ENCODE data around the gene TMEM270. TPM values are rescaled to one million over a fixed set of nuclear protein-coding genes. Genes with fewer than 3 reads are reported as not detected.

TMEM270 gene
- polyA plus RNA-seq, 1 experiment = not detected

GRCh38 chr7:73909051-73909941 is 48.3 kb downstream of the TMEM270 start:
- Histone ChIP-seq H3K9me3 (ENCODE audit: control insufficient read depth, insufficient read depth, low read length) (no peaks in the 10 kb centered on the region), H3K27me3 (ENCODE audit: control insufficient read depth, insufficient read depth, low read length) (peaks cover 3% of the 10 kb centered on the region), H3K4me3 (ENCODE audit: low read depth, low read length) (no peak overlapping the region), H3K27ac (ENCODE audit: low read depth, low read length) (no peak overlapping the region)
- ChIA-PET POLR2A (no interaction called here), CTCF (no interaction called here)
- DNase-seq (ENCODE audit: low read depth, low spot score) = no peak
- TF ChIP-seq CTCF (IDR thresholded peaks at IDR 0.05; ENCODE audit: low read depth, low read length) = no peak

DNA sequence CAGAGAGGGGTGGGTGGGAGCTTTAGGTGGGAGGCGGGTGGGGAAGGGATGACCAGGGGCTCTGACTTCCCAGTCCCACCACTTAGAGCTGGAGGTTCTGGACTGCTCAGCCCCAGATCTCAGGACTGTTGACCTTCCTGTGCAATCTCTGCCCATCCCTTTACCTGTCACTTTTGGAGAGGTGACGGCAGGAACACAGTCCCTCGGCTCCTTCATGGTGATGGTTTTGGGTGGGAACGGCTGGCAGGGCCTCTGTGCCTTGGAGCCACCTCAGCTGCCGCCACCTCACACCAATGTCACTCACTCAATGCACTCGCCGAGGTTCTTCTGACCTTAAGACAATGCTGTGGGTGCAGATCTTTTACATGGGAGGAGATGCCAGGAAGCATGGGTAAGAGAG is 49.0 kb downstream of the TMEM270 start:
- no peaks in the 10 kb centered on the region for H3K9me3 ChIP-seq (ENCODE audit: control insufficient read depth, insufficient read depth, low read length)
- ChIA-PET POLR2A (no interaction called here), CTCF (no interaction called here)
- no peak overlapping the region for H3K27ac ChIP-seq (ENCODE audit: low read depth, low read length)
- H3K27me3 ChIP-seq (ENCODE audit: control insufficient read depth, insufficient read depth, low read length) = peaks cover 3% of the 10 kb centered on the region
- TF ChIP-seq CTCF (IDR thresholded peaks at IDR 0.05; ENCODE audit: low read depth, low read length) = no peak
- H3K4me3 ChIP-seq (ENCODE audit: low read depth, low read length) = no peak overlapping the region
- no peak for DNase-seq (ENCODE audit: low read depth, low spot score)

DNA sequence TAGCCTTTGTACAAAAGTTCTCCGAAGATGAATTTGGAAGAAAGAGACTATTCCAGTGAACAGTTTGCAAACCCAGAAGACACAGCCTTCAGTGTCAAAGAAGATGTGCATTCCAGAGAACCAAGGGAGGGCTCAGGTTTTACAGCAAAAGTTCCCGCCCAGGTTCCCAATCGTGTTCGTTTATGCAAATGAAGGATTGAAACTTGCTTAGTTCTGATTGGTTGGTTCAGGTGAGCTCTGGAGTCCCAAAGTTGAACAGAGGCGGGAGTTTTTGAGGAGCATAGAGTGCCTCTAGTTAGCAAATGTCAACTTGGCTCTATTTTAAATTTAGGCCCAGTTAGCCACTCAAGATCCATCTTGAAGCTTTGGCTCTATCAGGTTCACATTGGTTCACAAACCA is 51.3 kb downstream of the TMEM270 start:
- Histone ChIP-seq H3K27me3 (ENCODE audit: control insufficient read depth, insufficient read depth, low read length) (peaks cover 3% of the 10 kb centered on the region), H3K4me3 (ENCODE audit: low read depth, low read length) (no peak overlapping the region)
- CTCF ChIA-PET = no interaction called here

More for the DNA sequence above, 51.3 kb downstream of the TMEM270 start:
- Histone ChIP-seq H3K9me3 (ENCODE audit: control insufficient read depth, insufficient read depth, low read length) (no peaks in the 10 kb centered on the region; the same call in 1 of the 2 replicates), H3K27ac (ENCODE audit: low read depth, low read length) (no peak overlapping the region)
- no peak for TF ChIP-seq CTCF (IDR thresholded peaks at IDR 0.05; ENCODE audit: low read depth, low read length)
- POLR2A ChIA-PET = interaction anchor here (0.7 kb wide), 1 partner anchor 15 kb away, joined by 3 read pairs; no protein-coding TSS in a partner anchor
- DNase-seq (ENCODE audit: low read depth, low spot score) = no peak

Other genes starting within 250 kb of the TMEM270 start
- not detected in 2 replicates for gene MLXIPL, start 236.6 kb upstream of the TMEM270 start, polyA plus RNA-seq (2011; rRNA removed)
- 1.8 and 3.7 TPM in 2 replicates for gene VPS37D, start 193.3 kb upstream of the TMEM270 start, polyA plus RNA-seq (2011; rRNA removed)
- gene DNAJC30, start 177.7 kb upstream of the TMEM270 start, polyA plus RNA-seq (2011; rRNA removed) = 5.9 and 6.4 TPM in 2 replicates
- gene BUD23, start 177.6 kb upstream of the TMEM270 start, polyA plus RNA-seq (2011; rRNA removed) = 48.6 and 49.5 TPM in 2 replicates
- gene STX1A, start 141.5 kb upstream of the TMEM270 start, polyA plus RNA-seq (2011; rRNA removed) = 12.9 and 13.7 TPM in 2 replicates
- 5.1 and 7.5 TPM in 2 replicates for gene ABHD11, start 122.4 kb upstream of the TMEM270 start, polyA plus RNA-seq (2011; rRNA removed)
- gene CLDN3, start 90.9 kb upstream of the TMEM270 start, polyA plus RNA-seq (2011; rRNA removed) = not detected in 2 replicates
- gene CLDN4, start 30.2 kb upstream of the TMEM270 start, polyA plus RNA-seq (2011; rRNA removed) = 0.15 and 0.16 TPM in 2 replicates
- gene METTL27, start 18.6 kb upstream of the TMEM270 start, polyA plus RNA-seq (2011; rRNA removed) = 2.6 and 4.4 TPM in 2 replicates
- gene ELN, start 167.0 kb downstream of the TMEM270 start, polyA plus RNA-seq (2011; rRNA removed) = 2.1 and 2.8 TPM in 2 replicates
- gene LIMK1, start 222.6 kb downstream of the TMEM270 start, polyA plus RNA-seq (2011; rRNA removed) = 33.0 and 52.8 TPM in 2 replicates